Esophagus (tissue), 2 donors: Measurements from ENCODE around the gene SUN5. TPM values are rescaled to one million over a fixed set of nuclear protein-coding genes. Genes with fewer than 3 reads are reported as not detected.

Experiments used
- H3K27ac ChIP-seq, 2 donors: one replicate each; pipeline ENCODE4 v1.5.1; 2013; ENCODE audit warnings: low read depth in 2 of 2, mild to moderate bottlenecking in 2 of 2, inconsistent platforms in 1 of 2, low read length in 1 of 2, moderate library complexity in 1 of 2
- H3K27me3 ChIP-seq, 2 donors: one replicate each; pipeline ENCODE4 v1.6.1; 2013; ENCODE audit warnings: low read length in 2 of 2, control low read depth in 1 of 2, mild to moderate bottlenecking in 1 of 2; ENCODE audit not compliant: insufficient read depth in 2 of 2, control insufficient read depth in 1 of 2
- H3K36me3 ChIP-seq, 2 donors: one replicate each; pipeline ENCODE4 v1.6.1; 2013; ENCODE audit warnings: low read length in 1 of 2; ENCODE audit not compliant: control insufficient read depth in 2 of 2, insufficient read depth in 2 of 2
- H3K4me1 ChIP-seq, 2 donors: one replicate each; pipeline ENCODE4 v1.6.1; 2013; ENCODE audit warnings: low read length in 1 of 2; ENCODE audit not compliant: control insufficient read depth in 2 of 2, insufficient read depth in 2 of 2
- H3K4me3 ChIP-seq, 2 donors: one replicate each; pipeline ENCODE4 v1.5.1; 2013; ENCODE audit warnings: low read length in 2 of 2, mild to moderate bottlenecking in 2 of 2, low read depth in 1 of 2, moderate library complexity in 1 of 2
- H3K9me3 ChIP-seq, 2 donors: one replicate each; pipeline ENCODE4 v1.6.1; 2013; ENCODE audit warnings: mild to moderate bottlenecking in 2 of 2, low read depth in 1 of 2, low read length in 1 of 2, moderate library complexity in 1 of 2; ENCODE audit not compliant: control insufficient read depth in 2 of 2, insufficient read depth in 1 of 2
- WGBS, 2 donors: extraction: QIAGEN DNeasy Blood & Tissue Kit; methylation state at CpG; one replicate each; pipeline ENCODE4 v1.1.7; 2013; 5-methylcytosine and 5-hydroxymethylcytosine counted together
- polyA plus RNA-seq, 2 donors: library from polyadenylated mRNA; stranded (reverse); fragments of 200-250 nt; gene quantifications; one replicate each; pipeline ENCODE4 v1.2.3, GENCODE V29; 2013
- donor health status: healthy with polysubstance abuse.
- donor health status: Bipolar disorder and iron deficiency.

Gene SUN5
- polyA plus RNA-seq, 2 donors, result not detected

DNA sequence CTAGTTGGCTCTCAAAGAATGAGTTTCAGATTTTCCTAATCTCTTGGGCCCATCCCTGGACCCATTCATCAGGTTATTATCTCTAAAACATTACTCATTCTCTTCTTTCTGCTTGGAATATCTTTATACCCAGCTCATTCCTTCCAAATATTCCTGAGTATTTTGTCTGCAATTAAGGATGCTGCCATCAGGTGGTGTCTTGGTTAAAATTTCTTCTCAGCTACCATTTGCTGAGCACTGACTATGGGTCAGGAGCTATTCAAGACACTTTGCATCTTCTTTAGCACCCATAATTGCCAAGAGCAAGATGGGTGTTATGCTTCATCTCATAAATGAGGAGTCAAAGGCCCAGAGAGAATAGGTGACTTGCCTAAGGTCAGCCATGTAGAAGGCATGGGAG is 8.4 kb downstream of the SUN5 start:
- H3K27me3 ChIP-seq, result no peaks in the 10 kb centered on the region
- peaks cover 0 to 2% of the 10 kb centered on the region in 2 donors for H3K9me3 ChIP-seq
- no peak overlapping the region for H3K4me3 ChIP-seq
- no peaks in the 10 kb centered on the region for H3K4me1 ChIP-seq
- H3K27ac ChIP-seq, result no peak overlapping the region
- H3K36me3 ChIP-seq, result no peaks in the 10 kb centered on the region

DNA sequence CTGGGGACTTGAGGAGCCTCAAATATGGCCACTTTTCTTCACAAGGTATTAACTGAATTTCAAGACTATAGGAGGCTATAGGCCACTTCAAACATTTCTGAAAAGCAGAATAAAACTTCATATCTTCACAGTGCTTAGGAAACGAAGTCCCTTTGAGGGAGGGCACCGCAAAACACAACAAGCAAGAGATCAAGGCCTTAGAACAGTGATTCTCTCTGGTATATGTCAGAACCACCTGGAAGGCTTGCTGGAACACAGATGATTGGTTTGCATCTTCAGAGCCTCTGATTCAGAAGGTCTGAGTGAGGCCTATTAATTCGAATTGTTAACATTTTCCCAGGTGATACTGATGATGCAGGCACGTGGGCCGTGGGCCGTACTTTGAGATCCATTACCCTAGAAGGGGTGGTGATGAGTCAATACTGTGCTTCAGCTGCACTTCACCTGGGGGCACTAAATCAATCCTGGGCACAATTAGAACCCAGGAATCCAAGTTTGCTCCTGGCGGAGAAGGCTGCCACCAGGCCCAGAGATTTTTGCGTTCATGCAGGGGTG is 10.7 kb downstream of the SUN5 start:
- Histone ChIP-seq H3K36me3 (no peaks in the 10 kb centered on the region), H3K27ac (no peak overlapping the region), H3K4me3 (no peak overlapping the region), H3K27me3 (no peaks in the 10 kb centered on the region), H3K4me1 (no peaks in the 10 kb centered on the region), H3K9me3 (peaks cover 0 to 2% of the 10 kb centered on the region in 2 donors)
- 77 to 83% methylated on average over 8 of the region's 8 CpGs for WGBS, 2 donors

DNA sequence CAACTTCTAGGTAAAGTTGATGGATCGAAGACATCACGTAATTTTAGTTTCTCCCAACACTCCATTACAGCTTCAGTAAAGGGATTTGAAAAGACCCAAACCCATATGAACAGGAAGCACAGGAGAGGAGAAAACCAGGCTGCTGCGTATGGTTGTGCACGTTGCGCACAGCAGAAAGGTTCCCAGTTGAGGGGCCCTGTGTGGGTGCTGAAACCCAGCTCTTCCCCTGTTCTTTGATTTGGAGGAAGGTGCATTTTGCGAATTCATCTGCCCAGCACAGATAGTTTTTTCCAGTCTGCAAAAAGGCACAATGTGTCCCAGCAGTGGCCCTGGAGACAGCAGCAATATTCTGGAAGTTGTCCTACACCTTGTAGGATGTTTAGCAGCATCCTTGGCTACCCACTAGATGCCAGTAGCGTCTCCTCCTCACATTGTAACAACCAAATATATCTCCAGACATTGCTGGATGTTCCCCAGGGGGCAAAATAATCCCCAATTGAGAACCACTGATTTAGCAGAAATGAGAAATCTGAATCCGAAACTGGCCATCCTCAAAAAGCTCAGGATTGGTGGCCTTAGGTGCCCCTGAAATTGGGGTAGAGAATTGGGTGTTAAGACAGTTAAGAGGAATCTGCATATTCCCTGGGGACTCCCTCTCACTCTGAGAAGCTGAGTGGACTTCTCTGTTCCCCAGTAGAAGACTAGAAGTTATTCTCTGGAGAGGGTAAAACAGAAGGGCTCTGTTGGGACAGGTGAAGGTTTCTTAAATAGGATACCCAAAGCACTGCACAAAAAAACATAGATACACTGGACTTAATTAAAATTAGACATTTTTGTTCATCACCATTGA is 12.2 kb downstream of the SUN5 start:
- no peaks in the 10 kb centered on the region for H3K27me3 ChIP-seq
- H3K36me3 ChIP-seq, result no peaks in the 10 kb centered on the region
- peaks cover 0 to 3% of the 10 kb centered on the region in 2 donors for H3K9me3 ChIP-seq
- no peaks in the 10 kb centered on the region for H3K4me1 ChIP-seq
- WGBS, 2 donors, result 74 to 84% methylated on average over 8 of the region's 8 CpGs
- H3K4me3 ChIP-seq, result no peak overlapping the region
- H3K27ac ChIP-seq, result no peak overlapping the region

DNA sequence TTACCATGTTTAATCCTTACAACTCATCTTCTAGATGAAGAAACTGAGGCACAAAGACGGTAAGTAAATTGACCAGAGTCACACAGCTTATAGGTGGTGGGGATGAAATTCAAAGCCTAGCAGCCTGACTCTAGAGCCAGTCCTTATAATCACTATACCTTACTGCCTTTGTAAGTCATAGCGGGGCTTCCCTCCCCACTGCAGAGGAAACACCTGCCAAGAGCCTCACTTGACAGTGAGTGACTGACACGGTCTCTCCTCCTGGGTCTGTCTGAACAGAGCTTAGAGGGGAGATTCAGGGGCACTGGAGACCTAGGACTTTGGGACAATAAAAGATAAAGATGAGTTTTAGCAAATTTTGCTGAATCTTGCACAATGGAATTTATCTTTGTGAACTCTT is 12.8 kb downstream of the SUN5 start:
- Histone ChIP-seq H3K4me1 (no peaks in the 10 kb centered on the region), H3K27ac (no peak overlapping the region), H3K27me3 (no peaks in the 10 kb centered on the region), H3K36me3 (no peaks in the 10 kb centered on the region), H3K4me3 (no peak overlapping the region), H3K9me3 (peaks cover 0 to 7% of the 10 kb centered on the region in 2 donors)
- WGBS, 2 donors, result 55 to 62% methylated on average over 3 of the region's 3 CpGs

DNA sequence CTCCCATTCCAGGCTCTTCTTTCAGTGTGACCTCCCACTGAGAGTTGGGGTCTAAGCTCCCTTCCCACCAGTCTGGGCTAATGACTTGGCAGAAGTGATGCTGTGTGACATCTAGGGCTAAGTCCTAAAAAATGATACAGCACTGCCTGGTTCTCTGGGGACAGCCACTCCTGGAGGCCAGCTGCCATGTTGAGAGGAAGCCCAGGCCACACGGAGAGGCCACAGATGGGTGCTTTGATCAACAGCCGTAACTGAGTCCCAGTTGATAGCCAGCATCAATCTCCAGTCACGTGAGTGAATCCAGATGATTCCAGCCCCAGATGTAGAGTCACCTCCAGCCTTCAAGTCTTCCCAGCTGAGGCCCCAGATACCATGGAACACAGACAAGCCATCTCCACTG is 13.8 kb downstream of the SUN5 start:
- H3K27me3 ChIP-seq, result no peaks in the 10 kb centered on the region
- H3K4me3 ChIP-seq, result no peak overlapping the region
- H3K4me1 ChIP-seq, result no peaks in the 10 kb centered on the region
- 60 to 77% methylated on average over 3 of the region's 3 CpGs for WGBS, 2 donors
- peaks cover 0 to 5% of the 10 kb centered on the region in 2 donors for H3K9me3 ChIP-seq
- H3K36me3 ChIP-seq, result no peaks in the 10 kb centered on the region
- H3K27ac ChIP-seq, result no peak overlapping the region

DNA sequence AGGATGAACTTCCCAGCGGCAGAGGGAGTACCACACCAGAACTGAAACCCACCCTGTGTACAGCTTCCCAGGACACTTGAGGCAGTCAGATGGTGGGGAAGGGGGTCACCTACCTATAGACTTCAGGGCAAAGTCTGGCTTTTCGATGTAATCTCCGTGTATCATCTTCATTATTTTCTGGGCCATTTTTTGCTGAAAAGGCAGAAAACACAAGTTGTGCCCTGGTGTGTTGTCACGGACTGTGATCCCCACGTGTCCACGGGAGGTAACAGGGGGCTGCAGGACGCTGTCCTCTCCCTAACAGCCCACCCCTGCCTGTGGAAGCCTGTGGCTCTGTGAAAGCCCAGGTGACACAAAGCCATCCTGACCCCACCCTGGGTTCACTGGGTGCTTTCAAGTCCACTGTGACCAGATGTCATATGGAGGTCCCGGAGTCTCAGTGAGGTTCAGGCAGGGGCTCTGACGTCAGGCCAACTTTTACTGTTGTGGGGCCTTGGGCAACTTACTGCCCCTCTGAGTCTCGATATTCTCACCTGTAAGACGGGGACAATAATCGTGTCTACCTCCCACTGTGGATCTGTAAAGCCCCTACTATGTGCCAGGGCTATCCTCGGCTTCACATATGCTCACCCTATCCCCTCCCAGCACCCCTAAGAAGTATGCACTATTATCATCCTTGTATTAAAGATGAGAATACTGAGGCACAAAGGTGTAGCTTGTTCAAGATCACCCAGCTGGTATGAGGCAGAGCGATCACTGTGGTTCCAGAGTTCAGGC is 14.5 kb downstream of the SUN5 start:
- H3K27ac ChIP-seq, result no peak overlapping the region
- WGBS, 2 donors, result 82 to 89% methylated on average over 14 of the region's 14 CpGs
- peaks cover 0 to 4% of the 10 kb centered on the region in 2 donors for H3K9me3 ChIP-seq
- no peak overlapping the region for H3K4me3 ChIP-seq
- no peaks in the 10 kb centered on the region for H3K4me1 ChIP-seq
- H3K27me3 ChIP-seq, result no peaks in the 10 kb centered on the region
- H3K36me3 ChIP-seq, result no peaks in the 10 kb centered on the region

DNA sequence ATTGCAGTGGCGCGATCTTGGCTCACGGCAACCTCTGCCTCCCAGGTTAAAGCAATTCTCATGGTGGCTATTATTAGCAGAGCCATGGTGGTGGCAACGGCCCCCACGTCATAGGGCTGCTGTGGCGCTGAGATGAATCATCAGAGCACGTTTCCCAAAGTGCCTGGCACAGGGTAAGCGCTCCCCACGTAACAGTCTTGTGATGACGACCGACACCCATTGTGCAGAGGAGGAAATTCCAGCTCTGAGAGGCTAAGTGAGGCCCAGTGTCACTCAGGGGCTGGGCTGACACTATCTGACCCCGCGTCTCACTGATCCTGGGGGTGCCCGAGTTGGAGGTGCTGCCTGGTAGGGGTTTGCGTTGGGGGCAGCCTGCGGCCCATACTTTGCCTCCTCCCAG is 16.2 kb downstream of the SUN5 start:
- Histone ChIP-seq H3K9me3 (peaks cover 0 to 4% of the 10 kb centered on the region in 2 donors), H3K4me3 (no peak overlapping the region), H3K36me3 (no peaks in the 10 kb centered on the region), H3K4me1 (no peaks in the 10 kb centered on the region), H3K27me3 (no peaks in the 10 kb centered on the region), H3K27ac (no peak overlapping the region)
- 74 to 76% methylated on average over 16 of the region's 16 CpGs for WGBS, 2 donors

DNA sequence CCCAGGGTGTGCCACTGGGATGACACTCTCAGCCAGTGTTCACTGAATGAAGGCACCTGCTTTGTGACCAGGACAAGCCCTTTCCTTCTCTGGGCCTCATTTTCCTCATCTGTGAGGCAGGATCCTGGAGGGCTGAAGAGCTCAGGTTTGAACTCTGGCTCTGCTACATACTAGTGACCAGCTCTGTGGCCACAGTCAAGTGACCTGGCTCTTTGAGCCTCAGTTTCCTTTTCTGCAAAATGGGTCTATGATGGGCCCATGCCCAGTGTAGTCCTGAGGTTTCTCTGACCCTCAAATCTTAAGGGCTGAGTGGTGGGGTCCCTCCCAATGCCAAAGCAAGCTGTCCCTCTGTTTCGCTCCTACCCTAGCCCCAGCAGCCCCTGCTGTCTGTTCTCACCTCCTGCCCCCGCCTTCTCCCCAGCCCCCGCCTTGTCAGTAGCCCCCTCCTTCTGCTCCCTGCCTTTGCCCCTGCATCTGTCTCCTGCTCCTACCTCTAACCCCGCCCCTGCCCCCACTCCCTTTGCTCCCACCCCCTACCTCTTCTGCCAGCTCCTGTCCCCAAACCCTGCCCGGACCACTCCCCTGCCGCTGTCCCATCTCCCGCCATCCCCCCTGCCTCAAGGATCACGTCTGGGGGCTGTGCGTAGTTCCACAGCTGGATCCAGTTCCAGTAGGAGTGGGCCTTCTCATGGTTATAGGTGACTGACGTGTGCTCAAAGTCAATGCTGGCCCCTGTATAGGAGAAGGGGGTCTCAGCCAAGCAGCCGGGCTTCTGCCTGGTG is 17.0 kb downstream of the SUN5 start:
- no peaks in the 10 kb centered on the region for H3K27me3 ChIP-seq
- H3K36me3 ChIP-seq, result no peaks in the 10 kb centered on the region
- no peak overlapping the region for H3K4me3 ChIP-seq
- peaks cover 0 to 4% of the 10 kb centered on the region in 2 donors for H3K9me3 ChIP-seq
- no peaks in the 10 kb centered on the region for H3K4me1 ChIP-seq
- H3K27ac ChIP-seq, result no peak overlapping the region
- 79 to 84% methylated on average over 11 of the region's 11 CpGs for WGBS, 2 donors

DNA sequence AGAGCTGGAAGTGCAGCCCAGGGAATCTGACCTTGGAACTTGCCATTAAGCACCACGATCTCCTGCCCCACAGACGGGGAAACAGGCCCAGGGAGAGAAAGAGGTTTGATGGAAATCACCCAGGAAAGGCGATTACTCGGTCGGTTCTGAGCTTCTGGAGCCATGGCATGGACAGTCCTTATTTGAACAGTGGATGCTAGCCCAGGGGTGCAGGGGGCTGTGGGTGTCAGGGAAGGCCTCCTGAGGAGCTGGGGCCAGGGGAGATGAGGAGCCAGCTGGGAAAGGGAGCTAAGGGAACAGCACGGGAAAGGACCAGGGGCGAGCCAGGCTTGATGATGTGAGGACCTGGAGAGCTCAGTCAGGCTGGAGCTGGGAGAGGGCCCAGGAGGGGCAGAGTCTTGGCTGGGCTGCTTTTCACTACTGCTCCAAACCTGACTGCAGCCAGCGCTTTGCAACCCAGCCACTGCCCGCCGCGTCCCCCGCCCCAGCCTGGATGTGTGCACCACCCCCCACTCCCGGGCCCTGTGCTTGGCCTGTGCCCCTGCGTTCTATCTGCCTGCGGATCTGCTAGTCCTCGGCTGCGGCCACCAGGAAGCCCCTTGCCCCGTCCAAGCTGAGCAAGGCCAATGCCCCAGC is 17.8 kb downstream of the SUN5 start:
- H3K36me3 ChIP-seq, result no peaks in the 10 kb centered on the region
- no peaks in the 10 kb centered on the region for H3K4me1 ChIP-seq
- 78 to 79% methylated on average over 18 of the region's 18 CpGs for WGBS, 2 donors
- H3K9me3 ChIP-seq, result peaks cover 0 to 4% of the 10 kb centered on the region in 2 donors
- H3K27me3 ChIP-seq, result no peaks in the 10 kb centered on the region
- no peak overlapping the region for H3K4me3 ChIP-seq
- H3K27ac ChIP-seq, result no peak overlapping the region
